Measurements from ENCODE around the gene AADACL3.
A peak's percentile ranks its signal among the peaks of the same experiment; 100 is the strongest.

AADACL3 gene

DNA sequence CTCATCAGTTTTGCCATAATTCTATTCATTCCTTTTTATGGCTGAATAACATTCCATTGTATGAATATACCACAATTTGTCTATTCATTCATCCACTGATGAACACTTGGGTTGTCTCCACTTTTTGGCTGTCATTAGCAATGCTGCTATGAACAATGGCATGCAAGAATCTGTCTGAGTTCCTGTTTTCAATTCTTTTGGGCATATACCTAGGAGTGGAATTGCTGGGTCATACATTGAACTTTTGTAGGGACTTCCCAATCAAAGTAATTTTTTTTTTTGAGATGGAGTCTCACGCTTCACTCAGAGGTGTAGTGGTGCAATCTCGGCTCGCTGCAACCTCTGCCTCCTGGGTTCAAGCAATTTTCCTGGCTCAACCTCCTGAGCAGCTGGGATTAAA, 37.1 kb upstream of the AADACL3 start:
- TF ChIP-seq, protein P1, sequence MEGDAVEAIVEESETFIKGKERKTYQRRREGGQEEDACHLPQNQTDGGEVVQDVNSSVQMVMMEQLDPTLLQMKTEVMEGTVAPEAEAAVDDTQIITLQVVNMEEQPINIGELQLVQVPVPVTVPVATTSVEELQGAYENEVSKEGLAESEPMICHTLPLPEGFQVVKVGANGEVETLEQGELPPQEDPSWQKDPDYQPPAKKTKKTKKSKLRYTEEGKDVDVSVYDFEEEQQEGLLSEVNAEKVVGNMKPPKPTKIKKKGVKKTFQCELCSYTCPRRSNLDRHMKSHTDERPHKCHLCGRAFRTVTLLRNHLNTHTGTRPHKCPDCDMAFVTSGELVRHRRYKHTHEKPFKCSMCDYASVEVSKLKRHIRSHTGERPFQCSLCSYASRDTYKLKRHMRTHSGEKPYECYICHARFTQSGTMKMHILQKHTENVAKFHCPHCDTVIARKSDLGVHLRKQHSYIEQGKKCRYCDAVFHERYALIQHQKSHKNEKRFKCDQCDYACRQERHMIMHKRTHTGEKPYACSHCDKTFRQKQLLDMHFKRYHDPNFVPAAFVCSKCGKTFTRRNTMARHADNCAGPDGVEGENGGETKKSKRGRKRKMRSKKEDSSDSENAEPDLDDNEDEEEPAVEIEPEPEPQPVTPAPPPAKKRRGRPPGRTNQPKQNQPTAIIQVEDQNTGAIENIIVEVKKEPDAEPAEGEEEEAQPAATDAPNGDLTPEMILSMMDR (conservative IDR thresholded peaks at IDR 0.05; ENCODE audit: low read depth, low read length): no peak
- DNase-seq (ENCODE audit: low read depth): no peak
- H3K4me3 ChIP-seq (ENCODE audit: low read depth, low read length): no peak overlapping the region

DNA sequence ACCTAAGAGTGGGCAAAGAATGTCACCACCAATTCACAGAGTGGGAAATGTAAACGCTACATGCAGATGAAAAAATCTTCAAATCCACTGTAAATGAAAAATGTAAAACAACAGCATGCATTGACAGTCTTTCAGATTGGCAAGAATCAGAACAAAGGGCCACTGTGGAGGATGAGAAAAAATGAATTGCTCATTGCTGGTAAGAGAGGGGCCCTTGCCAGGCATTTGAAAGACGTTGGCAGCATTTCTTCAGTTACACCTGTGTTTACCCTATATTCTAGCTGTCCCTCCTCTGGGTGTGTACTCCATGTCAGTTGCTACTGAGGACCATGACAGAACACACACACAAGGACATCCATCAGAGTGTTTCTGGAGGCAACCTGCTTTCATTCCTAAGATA, 25.8 kb upstream of the AADACL3 start:
- H3K4me3 ChIP-seq (ENCODE audit: low read depth, low read length): no peak overlapping the region
- DNase-seq (ENCODE audit: low read depth): no peak
- TF ChIP-seq, protein P1 (conservative IDR thresholded peaks at IDR 0.05; ENCODE audit: low read depth, low read length): no peak

DNA sequence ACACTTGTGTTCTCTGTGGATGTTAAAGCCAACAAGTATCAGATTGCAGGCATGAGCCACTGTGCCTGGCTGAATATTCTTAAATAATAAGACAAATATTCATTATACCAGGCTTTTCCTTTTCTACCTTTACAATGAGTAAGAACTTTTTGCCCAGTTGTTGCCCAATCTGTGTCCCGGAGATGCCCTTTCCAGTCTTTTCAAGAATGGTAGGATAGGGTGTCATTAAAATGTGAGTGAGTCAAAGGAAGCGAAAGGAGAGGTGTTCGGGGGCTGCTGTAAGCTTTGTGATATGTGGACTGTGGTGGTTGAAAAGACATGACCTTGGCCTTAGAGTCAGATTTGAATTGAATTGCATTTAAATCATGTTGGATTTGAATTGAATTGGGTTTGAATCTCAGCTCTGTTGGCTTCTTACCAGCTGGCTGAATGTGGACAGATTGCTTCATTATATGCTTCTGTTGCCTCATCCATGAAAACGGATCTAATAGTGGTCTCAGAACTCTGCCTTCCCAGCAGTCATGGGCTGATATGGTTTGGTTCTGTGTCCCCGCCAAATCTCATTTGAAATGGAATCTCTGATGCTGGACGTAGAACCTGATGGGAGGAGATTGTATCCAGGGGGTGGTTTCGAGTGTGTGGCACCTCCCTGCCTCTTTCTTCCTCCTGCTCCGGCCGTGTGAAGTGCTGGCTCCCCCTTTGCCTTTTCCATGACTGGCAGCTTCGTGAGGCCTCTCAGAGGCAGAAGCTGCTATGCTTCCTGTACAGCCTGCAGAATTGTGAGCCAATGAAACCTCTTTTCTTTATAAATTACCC, 22.7 kb upstream of the AADACL3 start:
- TF ChIP-seq, protein P1 (conservative IDR thresholded peaks at IDR 0.05; ENCODE audit: low read depth, low read length): no peak
- H3K4me3 ChIP-seq (ENCODE audit: low read depth, low read length): no peak overlapping the region
- DNase-seq (ENCODE audit: low read depth): peak; percentile 37

DNA sequence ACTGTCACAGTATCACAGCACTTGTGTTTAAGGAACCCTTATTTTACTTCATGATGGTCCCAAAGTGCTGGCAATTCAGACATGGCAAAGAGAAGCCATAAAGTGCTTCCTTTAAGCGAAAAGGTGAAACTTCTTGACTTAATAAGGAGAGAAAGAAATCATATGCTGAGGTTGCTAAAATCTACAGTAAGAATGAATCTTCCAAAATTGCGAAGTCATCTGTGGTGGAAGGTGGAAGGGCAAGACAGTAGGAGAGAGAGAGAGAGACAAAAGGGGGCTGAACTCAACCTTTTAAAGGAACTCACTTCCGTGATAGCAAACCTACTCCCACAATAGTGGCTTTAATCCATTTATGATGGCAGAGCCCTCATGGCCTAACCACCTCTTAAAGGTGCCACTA, 19.3 kb upstream of the AADACL3 start:
- H3K4me3 ChIP-seq (ENCODE audit: low read depth, low read length): no peak overlapping the region
- no peak for DNase-seq (ENCODE audit: low read depth)
- TF ChIP-seq, protein P1 (conservative IDR thresholded peaks at IDR 0.05; ENCODE audit: low read depth, low read length): no peak

- TF ChIP-seq, protein P1 (conservative IDR thresholded peaks at IDR 0.05; ENCODE audit: low read depth, low read length): no peak
- no peak overlapping the region for H3K4me3 ChIP-seq (ENCODE audit: low read depth, low read length)
- no peak for DNase-seq (ENCODE audit: low read depth)
Observed at GRCh38 chr1:12697397-12697796, 18.5 kb upstream of the AADACL3 start.

GRCh38 chr1:12703821-12704451, 12.0 kb upstream of the AADACL3 start:
- H3K4me3 ChIP-seq (ENCODE audit: low read depth, low read length): no peak overlapping the region
- TF ChIP-seq, protein P1 (conservative IDR thresholded peaks at IDR 0.05; ENCODE audit: low read depth, low read length): no peak
- no peak for DNase-seq (ENCODE audit: low read depth)

Measured in choroid plexus epithelial cell (primary cell).